Measurements from ENCODE around the gene SDS. TPM values are rescaled to one million over a fixed set of nuclear protein-coding genes. Genes with fewer than 3 reads are reported as not detected.

SDS gene
- total RNA-seq, 2 experiments from 2014 or later, result not detected

DNA sequence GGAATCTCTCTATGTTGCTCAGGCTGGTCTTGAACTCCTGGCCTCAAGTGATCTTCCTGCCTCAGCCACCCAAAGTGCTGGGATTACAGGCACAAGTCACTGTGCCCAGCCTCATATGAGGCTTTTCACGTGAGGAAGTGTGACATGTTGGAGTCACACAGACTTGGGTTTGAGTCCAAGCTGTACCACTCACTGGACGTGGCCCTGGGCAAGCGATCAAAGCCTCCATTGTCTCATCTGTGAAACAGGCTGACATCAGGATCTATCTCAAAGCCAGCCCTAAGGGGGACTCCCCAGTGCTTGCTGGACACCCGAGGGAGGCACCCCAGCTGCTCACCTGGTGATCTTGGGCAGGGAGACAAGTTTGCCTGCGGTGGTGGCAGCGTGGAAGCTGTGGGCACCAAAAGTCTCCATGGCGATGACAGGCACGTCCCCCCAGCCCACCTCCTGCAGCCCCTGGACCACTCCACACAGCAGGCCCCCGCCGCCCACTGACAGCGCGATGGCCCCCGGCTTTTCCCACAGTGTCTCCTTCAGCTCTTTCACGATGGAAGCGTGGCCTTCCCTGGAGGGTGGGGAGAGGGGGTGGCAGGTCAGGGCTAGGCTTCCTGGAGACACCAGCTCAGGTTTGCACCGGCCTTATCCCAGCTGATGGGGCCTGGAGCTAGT is 6.7 kb downstream of the SDS start:
- H3K9me3 ChIP-seq (ENCODE audit: low read length), result no peaks in the 10 kb centered on the region
- ChIA-PET CTCF (ENCODE audit: unreplicated experiment) (no interaction called here), POLR2A (interaction anchor here (0.5 to 0.9 kb wide), 2 partner anchors 9 to 235 kb away, joined by 3 to 4 read pairs; no protein-coding TSS in a partner anchor)
- no peak overlapping the region for H3K4me2 ChIP-seq (ENCODE audit: low read length)
- no peak overlapping the region for H3K27ac ChIP-seq (ENCODE audit: low read depth, low read length, poor library complexity, severe bottlenecking)
- H3K4me1 ChIP-seq (ENCODE audit: insufficient read depth, low read length, poor library complexity, severe bottlenecking), result peaks cover 5% of the 10 kb centered on the region
- no peaks in the 10 kb centered on the region for H3K9me2 ChIP-seq (ENCODE audit: insufficient read depth, low read length)
- no peaks in the 10 kb centered on the region for H3K79me2 ChIP-seq (ENCODE audit: insufficient read depth, low read depth, low read length)
- BruUV-seq (replicated peaks), result no TSS peak
- no peak for DNase-seq (ENCODE audit: low spot score)
- H2AFZ ChIP-seq (ENCODE audit: low read length), result no peak overlapping the region
- intact Hi-C loops (cut with micrococcal nuclease; ENCODE audit: unreplicated experiment), result no loop called here
- no peak overlapping the region for H3K4me3 ChIP-seq (ENCODE audit: low read depth, low read length, poor library complexity, severe bottlenecking)
- H3K36me3 ChIP-seq (ENCODE audit: insufficient read depth, low read length), result no peaks in the 10 kb centered on the region
- H4K20me1 ChIP-seq (ENCODE audit: insufficient read depth, low read length), result no peaks in the 10 kb centered on the region
- TF ChIP-seq EZH2phosphoT487 (IDR thresholded peaks at IDR 0.05; ENCODE audit: borderline replicate concordance, low read depth, low read length), result no peak
- TF ChIP-seq, protein P1, sequence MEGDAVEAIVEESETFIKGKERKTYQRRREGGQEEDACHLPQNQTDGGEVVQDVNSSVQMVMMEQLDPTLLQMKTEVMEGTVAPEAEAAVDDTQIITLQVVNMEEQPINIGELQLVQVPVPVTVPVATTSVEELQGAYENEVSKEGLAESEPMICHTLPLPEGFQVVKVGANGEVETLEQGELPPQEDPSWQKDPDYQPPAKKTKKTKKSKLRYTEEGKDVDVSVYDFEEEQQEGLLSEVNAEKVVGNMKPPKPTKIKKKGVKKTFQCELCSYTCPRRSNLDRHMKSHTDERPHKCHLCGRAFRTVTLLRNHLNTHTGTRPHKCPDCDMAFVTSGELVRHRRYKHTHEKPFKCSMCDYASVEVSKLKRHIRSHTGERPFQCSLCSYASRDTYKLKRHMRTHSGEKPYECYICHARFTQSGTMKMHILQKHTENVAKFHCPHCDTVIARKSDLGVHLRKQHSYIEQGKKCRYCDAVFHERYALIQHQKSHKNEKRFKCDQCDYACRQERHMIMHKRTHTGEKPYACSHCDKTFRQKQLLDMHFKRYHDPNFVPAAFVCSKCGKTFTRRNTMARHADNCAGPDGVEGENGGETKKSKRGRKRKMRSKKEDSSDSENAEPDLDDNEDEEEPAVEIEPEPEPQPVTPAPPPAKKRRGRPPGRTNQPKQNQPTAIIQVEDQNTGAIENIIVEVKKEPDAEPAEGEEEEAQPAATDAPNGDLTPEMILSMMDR (conservative IDR thresholded peaks at IDR 0.05; ENCODE audit: low read length), result no peak

DNA sequence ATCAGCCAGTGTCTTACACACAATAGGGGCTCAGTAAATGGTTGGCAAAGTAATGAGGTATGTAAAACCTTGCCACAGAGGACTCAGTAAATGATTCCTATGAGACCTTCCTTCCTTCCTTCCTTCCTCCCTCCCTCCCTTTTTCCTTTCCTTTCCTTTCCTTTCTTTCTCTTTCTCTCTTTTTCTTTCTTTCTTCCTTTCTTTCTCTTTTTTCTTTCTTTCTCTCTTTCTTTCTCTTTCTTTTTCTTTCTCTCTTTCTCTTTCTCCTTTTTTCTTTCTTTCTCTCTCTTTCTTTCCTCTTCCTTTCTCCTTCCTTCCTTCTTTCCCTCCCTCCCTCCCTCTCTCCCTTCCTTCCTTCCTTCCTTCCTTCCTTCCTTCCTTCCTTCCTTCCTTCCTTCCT is 7.5 kb downstream of the SDS start:
- CTCF ChIA-PET (ENCODE audit: unreplicated experiment), result no interaction called here

DNA sequence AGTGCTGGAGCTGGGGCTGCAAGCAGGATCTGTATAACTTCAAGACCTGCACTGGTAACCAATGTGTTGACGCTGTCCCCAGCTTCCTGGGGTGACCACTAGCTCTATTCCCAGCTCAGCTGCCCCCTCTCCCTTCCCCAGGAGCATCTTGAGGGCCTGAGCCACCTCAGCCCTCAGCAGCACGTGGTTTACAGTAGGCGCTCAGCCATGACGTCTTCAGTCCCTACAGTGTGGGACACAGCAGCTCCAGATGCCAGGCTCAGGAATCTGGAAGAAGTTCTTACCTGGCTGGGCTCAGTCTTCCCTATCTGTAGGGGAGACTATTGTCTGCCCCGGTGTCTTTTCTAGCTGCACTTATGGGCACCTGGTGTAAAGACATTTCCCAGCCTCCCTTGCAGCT is 8.6 kb downstream of the SDS start:
- Histone ChIP-seq H2AFZ (ENCODE audit: low read length) (no peak overlapping the region), H3K27ac (ENCODE audit: low read depth, low read length, poor library complexity, severe bottlenecking) (no peak overlapping the region), H3K4me3 (ENCODE audit: low read depth, low read length, poor library complexity, severe bottlenecking) (no peak overlapping the region), H3K4me1 (ENCODE audit: insufficient read depth, low read length, poor library complexity, severe bottlenecking) (peaks cover 5% of the 10 kb centered on the region), H3K4me2 (ENCODE audit: low read length) (no peak overlapping the region), H3K79me2 (ENCODE audit: insufficient read depth, low read depth, low read length) (no peaks in the 10 kb centered on the region), H3K36me3 (ENCODE audit: insufficient read depth, low read length) (peaks cover 1% of the 10 kb centered on the region; the same call in 1 of the 2 replicates), H3K9me2 (ENCODE audit: insufficient read depth, low read length) (no peaks in the 10 kb centered on the region), H4K20me1 (ENCODE audit: insufficient read depth, low read length) (no peaks in the 10 kb centered on the region), H3K9me3 (ENCODE audit: low read length) (no peaks in the 10 kb centered on the region)
- ChIA-PET POLR2A (no interaction called here), CTCF (ENCODE audit: unreplicated experiment) (no interaction called here)
- no TSS peak for BruUV-seq (replicated peaks)
- DNase-seq (ENCODE audit: low spot score), result no peak
- intact Hi-C loops (cut with micrococcal nuclease; ENCODE audit: unreplicated experiment), result no loop called here
- no peak for TF ChIP-seq EZH2phosphoT487 (IDR thresholded peaks at IDR 0.05; ENCODE audit: borderline replicate concordance, low read depth, low read length)
- TF ChIP-seq, protein P1 (conservative IDR thresholded peaks at IDR 0.05; ENCODE audit: low read length), result no peak

More for the DNA sequence above, 7.5 kb downstream of the SDS start:
- no peak for TF ChIP-seq EZH2phosphoT487 (IDR thresholded peaks at IDR 0.05; ENCODE audit: borderline replicate concordance, low read depth, low read length)
- TF ChIP-seq, protein P1 (conservative IDR thresholded peaks at IDR 0.05; ENCODE audit: low read length), result no peak
- Histone ChIP-seq H4K20me1 (ENCODE audit: insufficient read depth, low read length) (no peaks in the 10 kb centered on the region), H3K27ac (ENCODE audit: low read depth, low read length, poor library complexity, severe bottlenecking) (no peak overlapping the region), H3K79me2 (ENCODE audit: insufficient read depth, low read depth, low read length) (no peaks in the 10 kb centered on the region), H3K4me2 (ENCODE audit: low read length) (no peak overlapping the region), H2AFZ (ENCODE audit: low read length) (no peak overlapping the region), H3K4me3 (ENCODE audit: low read depth, low read length, poor library complexity, severe bottlenecking) (no peak overlapping the region), H3K4me1 (ENCODE audit: insufficient read depth, low read length, poor library complexity, severe bottlenecking) (peaks cover 5% of the 10 kb centered on the region), H3K9me2 (ENCODE audit: insufficient read depth, low read length) (no peaks in the 10 kb centered on the region), H3K9me3 (ENCODE audit: low read length) (no peaks in the 10 kb centered on the region), H3K36me3 (ENCODE audit: insufficient read depth, low read length) (no peaks in the 10 kb centered on the region)
- BruUV-seq (replicated peaks), result no TSS peak
- intact Hi-C loops (cut with micrococcal nuclease; ENCODE audit: unreplicated experiment), result no loop called here
- DNase-seq (ENCODE audit: low spot score), result no peak
- POLR2A ChIA-PET, result no interaction called here
